B cell (primary cell): Measurements from ENCODE around the gene PMP22.

Experiments
- EZH2 ChIP-seq: IDR thresholded peaks from 2 replicates; pipeline ENCODE4 v1.6.1; 2012; ENCODE audit warnings: borderline replicate concordance, low read depth, mild to moderate bottlenecking, moderate library complexity, low read length; ENCODE audit not compliant: insufficient read depth, poor library complexity, severe bottlenecking
- TF ChIP-seq, protein P1 (sequence below): fragments of 200-600 bp; IDR thresholded peaks from one replicate; pipeline ENCODE4 v1.8.0; 2022; ENCODE audit warnings: antibody characterized with exemption, mild to moderate bottlenecking

DNA sequence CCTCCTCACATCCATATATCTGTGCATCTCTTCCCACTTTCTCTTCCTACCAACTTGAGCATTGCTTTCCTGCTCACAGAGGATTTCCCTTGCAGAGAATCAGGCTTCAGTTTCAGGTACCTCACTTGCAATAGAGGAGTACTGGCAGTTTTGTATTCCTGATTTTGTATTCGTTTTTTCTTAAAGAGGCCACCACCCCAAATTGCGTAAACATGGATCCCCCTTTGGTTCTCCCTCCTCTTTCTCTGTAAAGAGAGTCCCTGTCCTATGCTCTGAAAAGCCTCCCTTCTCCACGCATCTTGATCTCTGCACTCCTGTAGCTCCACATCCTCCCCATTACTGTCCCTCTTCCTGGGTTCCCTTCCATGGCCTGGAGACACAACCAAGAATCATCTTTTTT, 44.1 kb upstream of the PMP22 start:
- TF ChIP-seq, protein P1, sequence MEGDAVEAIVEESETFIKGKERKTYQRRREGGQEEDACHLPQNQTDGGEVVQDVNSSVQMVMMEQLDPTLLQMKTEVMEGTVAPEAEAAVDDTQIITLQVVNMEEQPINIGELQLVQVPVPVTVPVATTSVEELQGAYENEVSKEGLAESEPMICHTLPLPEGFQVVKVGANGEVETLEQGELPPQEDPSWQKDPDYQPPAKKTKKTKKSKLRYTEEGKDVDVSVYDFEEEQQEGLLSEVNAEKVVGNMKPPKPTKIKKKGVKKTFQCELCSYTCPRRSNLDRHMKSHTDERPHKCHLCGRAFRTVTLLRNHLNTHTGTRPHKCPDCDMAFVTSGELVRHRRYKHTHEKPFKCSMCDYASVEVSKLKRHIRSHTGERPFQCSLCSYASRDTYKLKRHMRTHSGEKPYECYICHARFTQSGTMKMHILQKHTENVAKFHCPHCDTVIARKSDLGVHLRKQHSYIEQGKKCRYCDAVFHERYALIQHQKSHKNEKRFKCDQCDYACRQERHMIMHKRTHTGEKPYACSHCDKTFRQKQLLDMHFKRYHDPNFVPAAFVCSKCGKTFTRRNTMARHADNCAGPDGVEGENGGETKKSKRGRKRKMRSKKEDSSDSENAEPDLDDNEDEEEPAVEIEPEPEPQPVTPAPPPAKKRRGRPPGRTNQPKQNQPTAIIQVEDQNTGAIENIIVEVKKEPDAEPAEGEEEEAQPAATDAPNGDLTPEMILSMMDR = no peak
- no peak for TF ChIP-seq EZH2
